Bronchial epithelial cell (primary cell): ENCODE measurements around the gene EN1. TPM values are rescaled to one million over a fixed set of nuclear protein-coding genes. Genes with fewer than 3 reads are reported as not detected.

Experiments used
- DNase-seq: peaks from one replicate; pipeline ENCODE4 v3.0.0-alpha.2; 2010; ENCODE audit warnings: low read depth
- FAIRE-seq: peaks from 2 replicates; lab custom pipeline; 2011; peaks lifted over from hg19 to GRCh38; lab: Jason Lieb, UNC
- H3K27me3 ChIP-seq: 2 replicates; pipeline ENCODE4 v1.5.1; 2011; ENCODE audit warnings: low read length; ENCODE audit not compliant: control insufficient read depth, insufficient read depth
- H3K36me3 ChIP-seq: 2 replicates; pipeline ENCODE4 v1.5.1; 2011; ENCODE audit warnings: low read length; ENCODE audit not compliant: control insufficient read depth, insufficient read depth
- H3K4me3 ChIP-seq: 2 replicates; pipeline ENCODE4 v1.5.1; 2011; ENCODE audit warnings: mild to moderate bottlenecking, low read depth, low read length, control low read depth
- CTCF ChIP-seq: IDR thresholded peaks from 2 replicates; pipeline ENCODE4 v1.5.1; 2011; ENCODE audit warnings: mild to moderate bottlenecking, moderate library complexity, low read length, control low read depth, inconsistent platforms; ENCODE audit not compliant: insufficient read depth, severe bottlenecking
- total RNA-seq: library from RNA; depleted of rRNA; stranded (reverse); fragments of >200 nt; gene quantifications from 2 replicates; pipeline ENCODE4 v1.2.1, GENCODE V29; 2014

The EN1 gene
- total RNA-seq, 1 donor from 2014 or later, result not detected

- no peak for DNase-seq
- no peak overlapping the region for H3K4me3 ChIP-seq
- H3K36me3 ChIP-seq, result no peaks in the 10 kb centered on the region
- FAIRE-seq, result no peak
- TF ChIP-seq CTCF, result no peak
- H3K27me3 ChIP-seq, result peaks cover 12% of the 10 kb centered on the region
Measured at GRCh38 chr2:118826093-118826492, 21.4 kb downstream of the EN1 start.

- no peak for DNase-seq
- Histone ChIP-seq H3K4me3 (no peak overlapping the region), H3K27me3 (peaks cover 9% of the 10 kb centered on the region), H3K36me3 (no peaks in the 10 kb centered on the region)
- FAIRE-seq, result no peak
- no peak for TF ChIP-seq CTCF
Measured at GRCh38 chr2:118823633-118824032, 23.8 kb downstream of the EN1 start.

- H3K36me3 ChIP-seq, result no peaks in the 10 kb centered on the region
- no peak for TF ChIP-seq CTCF
- DNase-seq, result no peak
- peaks cover 10% of the 10 kb centered on the region for H3K27me3 ChIP-seq
- no peak for FAIRE-seq
- H3K4me3 ChIP-seq, result no peak overlapping the region
Measured at GRCh38 chr2:118822572-118822971, 24.9 kb downstream of the EN1 start.

- no peak overlapping the region for H3K4me3 ChIP-seq
- FAIRE-seq (no peak), DNase-seq (no peak)
Measured at GRCh38 chr2:118822015-118822414, 25.4 kb downstream of the EN1 start.

GRCh38 chr2:118817469-118817868 lies 30.0 kb downstream of the EN1 start:
- peaks cover 7% of the 10 kb centered on the region for H3K27me3 ChIP-seq
- no peak for TF ChIP-seq CTCF
- DNase-seq (no peak), FAIRE-seq (no peak)
- no peak overlapping the region for H3K4me3 ChIP-seq
- no peaks in the 10 kb centered on the region for H3K36me3 ChIP-seq

More at GRCh38 chr2:118822015-118822414, 25.4 kb downstream of the EN1 start:
- H3K36me3 ChIP-seq, result no peaks in the 10 kb centered on the region
- no peak for TF ChIP-seq CTCF
- H3K27me3 ChIP-seq, result peaks cover 10% of the 10 kb centered on the region

- peak; percentile 58 for FAIRE-seq
- peaks cover 6% of the 10 kb centered on the region for H3K27me3 ChIP-seq
- no peak for DNase-seq
Measured at GRCh38 chr2:118816669-118817068, 30.8 kb downstream of the EN1 start.

More at GRCh38 chr2:118816669-118817068, 30.8 kb downstream of the EN1 start:
- no peaks in the 10 kb centered on the region for H3K36me3 ChIP-seq
- no peak overlapping the region for H3K4me3 ChIP-seq
- TF ChIP-seq CTCF, result no peak
